AML-193 (cell line): ENCODE data around the gene GLYAT.

ENCODE experiments used
- DNase-seq, 2 experiments: peaks; one replicate each; lab custom pipeline; 2025; lab: John Stamatoyannopoulos, UW

The GLYAT gene, protein sequence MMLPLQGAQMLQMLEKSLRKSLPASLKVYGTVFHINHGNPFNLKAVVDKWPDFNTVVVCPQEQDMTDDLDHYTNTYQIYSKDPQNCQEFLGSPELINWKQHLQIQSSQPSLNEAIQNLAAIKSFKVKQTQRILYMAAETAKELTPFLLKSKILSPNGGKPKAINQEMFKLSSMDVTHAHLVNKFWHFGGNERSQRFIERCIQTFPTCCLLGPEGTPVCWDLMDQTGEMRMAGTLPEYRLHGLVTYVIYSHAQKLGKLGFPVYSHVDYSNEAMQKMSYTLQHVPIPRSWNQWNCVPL

DNA sequence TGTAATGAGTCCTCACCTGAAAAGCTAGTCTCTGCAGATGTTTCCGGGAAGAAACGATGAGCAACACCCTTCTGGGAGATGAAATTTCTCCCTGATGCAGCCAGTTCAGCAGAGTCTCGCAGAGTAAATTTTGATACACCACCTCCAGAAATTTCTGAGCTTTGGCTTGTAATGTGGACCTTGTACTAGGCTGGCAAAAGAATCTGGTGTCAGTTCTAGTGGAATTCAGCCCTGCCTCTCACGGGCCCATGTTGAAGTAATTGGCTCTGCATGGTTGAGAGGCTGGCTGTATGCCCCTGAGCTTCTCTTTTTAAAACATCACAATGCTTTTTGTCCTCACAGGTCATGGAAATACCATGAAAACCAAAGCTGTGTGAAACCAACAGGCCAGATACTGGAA lies at the start of gene GLYAT:
TSS of gene GLYAT (minus strand) at position 125 of the 400 bp plus-strand sequence. CDS start 7,447 bp downstream, outside the sequence.
- DNase-seq: no peak

DNA sequence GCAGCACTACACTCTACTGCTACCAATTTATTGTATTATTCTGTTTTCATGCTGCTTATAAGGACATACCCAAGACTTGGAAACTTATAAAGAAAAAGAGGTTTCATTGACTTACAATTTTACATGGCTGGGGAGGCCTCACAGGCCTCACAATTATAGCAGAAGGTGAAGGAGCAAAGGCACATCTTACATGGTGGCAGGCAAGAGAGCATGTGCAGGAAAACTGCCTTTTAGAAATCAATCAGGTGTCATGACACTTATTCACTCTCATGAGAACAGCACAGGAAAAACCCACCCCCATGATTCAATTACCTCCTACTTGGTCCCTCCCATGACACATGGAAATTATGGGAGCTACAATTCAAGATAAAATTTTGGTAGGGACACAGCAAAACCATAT lies 49.6 kb upstream of the GLYAT start:
- no peak for DNase-seq

DNA sequence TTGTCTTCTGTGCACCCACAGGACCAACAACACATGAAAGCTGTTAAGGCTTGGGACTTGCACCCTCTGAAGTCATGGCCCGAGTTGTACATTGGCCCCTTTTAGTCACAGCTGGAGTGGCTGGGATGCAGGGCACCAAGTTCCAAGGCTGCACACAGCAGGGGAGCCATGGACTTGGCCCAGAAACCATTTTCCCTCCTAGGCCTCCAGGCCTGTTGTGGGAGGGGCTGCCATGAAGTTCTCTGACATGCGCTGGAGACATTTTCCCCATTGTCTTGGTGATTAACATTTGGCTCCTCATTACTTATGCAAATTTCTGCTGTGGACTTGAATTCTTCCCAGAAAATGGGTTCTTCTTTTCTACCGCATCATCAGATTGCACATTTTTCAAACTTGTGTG lies 48.8 kb upstream of the GLYAT start:
- no peak for DNase-seq

DNA sequence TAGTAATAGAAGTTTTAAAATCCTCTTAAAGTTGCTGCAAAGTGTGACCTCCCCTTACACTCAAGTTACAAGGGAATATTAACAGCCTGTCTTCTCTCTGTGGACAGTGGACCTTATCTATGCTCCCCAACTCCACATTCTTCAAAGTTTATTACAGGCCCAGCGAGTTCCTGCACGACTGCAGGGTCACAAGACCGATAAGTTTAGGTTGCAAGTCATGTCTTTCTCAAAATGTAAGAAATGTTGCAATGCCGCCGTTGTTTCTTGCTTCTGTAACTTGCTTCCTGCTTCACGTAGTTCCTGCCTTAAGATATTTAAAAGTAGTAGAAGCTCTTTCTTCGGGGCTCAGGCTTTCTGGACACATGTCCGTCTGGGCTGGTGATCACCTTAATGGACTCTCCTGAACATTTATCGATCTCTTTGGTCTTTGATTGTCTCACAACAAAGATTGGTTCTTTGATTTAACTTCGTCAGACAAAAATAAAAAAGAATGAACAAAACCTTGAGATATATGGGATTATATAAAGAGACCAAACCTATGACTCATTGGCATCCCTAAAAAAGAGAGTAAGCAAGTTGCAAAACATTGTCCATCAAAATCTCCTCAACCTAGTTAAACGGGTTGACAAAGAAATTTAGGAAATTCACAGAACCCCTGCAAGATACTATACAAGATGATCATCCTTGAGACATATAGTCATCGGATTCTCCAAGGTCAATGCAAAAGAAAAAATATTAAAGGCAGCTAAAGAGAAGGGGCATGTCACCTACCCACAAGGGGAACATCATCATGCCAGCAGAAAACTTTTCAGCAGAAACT lies 45.4 kb upstream of the GLYAT start:
- DNase-seq: peak; percentile 76 to 79

DNA sequence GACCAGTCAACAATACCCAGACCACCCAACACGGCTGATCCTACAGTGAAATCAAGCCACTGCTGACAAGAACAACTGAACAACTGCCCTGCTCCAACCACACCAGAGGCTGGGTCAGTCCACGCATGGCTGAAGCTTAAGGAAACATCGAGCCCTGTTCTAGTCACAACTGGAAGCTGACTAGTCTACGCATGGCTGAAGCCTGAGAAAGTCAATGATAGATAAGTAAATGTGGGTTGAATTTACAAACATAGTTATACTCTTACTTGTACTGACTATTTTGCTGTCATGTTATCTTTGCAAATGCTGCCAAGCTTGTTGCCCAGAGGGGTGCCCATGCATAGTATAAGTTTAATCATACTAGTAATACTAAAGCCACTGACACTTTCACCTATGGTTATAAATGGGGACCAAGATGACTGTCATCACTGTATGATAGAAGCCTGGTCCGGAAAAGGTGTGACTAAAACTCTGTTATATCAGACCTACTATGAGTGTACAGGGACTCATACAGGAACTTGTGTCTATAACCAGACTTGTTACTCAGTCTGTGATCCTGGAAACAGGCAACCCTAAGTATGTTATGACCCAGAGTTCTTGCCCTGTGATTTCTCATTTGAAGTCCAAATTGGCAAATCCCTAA lies 43.4 kb upstream of the GLYAT start:
- no peak for DNase-seq

DNA sequence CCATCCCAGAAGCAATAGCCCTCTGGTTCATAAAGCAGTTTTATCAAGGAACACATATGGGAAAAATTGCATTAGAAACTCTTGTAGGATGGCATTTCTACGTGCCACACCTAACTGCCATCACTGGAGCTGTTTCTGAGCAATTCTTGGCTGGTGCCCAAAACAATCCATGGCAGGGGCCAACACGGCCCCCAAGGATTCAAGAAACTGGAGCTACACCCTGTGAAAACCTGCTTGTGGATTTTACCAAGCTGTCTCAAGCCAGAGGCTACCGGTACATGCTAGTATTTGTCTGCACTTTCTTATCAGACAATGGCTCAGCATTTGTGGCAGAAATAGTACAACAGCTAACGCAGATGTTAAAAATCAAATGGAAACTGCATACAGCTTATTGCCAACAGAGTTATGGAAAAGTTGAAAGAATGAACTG lies 42.4 kb upstream of the GLYAT start:
- DNase-seq: no peak

DNA sequence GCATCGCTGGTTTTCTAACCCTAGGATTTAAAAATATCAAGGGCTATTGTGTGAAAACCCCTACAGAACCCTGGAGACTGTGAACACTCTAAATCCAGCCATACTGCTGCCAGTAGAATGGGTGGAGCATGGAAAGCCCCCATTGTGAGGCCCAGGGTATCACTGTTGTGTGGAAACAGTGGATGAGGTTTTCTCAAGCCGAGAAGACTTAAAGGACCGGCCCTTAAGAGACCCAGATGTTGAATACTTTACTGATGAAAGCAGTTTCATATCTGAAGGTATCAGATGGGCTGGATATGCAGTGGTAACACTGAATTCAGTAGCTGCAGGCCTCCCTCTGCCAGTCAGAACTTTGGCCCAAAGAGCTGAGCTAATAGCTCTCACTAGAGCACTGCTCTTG lies 41.6 kb upstream of the GLYAT start:
- DNase-seq: no peak

DNA sequence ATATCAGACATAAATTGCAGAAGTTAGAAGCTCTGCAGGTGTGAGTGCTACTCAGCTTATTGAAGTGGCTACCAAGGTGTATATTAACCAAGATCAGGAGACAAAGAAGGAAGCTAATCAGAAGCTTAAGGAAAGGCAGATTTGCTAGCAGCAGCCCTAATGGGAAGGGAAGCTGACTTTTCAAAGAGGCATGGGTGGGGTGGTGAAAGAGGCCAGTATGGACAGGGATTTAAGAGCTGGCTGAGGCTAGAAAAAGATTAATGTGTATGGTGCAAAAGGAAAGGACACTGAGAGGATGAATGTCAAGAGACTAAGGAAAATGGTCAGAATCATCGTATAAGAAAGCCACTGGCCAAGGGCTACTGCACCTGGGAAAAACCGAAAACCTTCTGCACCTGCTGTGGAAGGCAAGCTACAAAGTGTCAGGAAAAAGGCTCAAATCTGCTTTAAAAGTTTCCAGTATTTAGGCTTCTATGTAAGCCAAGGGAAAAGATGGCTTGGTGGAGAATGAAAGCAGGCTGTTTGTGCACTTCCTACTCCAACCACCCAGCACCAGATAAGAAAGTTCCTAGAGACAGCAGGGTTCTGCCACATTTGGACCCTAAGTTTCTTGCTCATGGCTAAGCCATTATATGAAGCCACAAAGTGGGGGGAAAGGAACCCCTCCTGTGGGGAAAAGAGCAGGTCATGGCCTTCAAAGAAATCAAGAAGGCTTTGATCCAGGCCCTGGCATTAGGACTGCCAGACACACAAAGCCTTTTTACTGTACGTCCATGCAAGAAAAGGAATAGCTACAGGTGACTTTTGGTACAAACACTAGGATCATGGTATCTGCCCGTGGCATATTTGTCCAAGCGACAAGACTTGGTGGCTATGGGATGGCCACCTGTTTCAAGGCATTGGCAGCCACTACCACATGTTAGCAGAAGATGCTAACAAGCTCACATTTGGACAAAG lies 40.9 kb upstream of the GLYAT start:
- DNase-seq: no peak

DNA sequence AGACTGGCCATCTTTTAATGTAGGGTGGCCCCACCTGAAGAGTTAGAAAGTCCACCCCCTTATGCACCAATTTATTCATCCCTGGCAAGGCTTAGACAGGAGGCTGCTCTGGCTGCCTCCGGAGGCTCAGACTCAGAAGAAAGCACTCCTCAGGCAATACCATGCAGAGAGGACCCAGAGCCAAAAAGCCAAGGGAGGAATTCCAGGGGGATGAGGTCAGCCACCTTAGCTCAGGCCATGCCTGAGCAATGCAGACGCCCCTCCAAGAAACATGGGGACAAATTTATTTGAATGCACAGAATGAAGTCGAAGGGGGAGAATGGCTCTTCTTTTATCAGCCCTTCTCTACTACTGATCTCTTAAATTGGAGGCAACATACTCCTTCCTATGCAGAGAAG lies 39.7 kb upstream of the GLYAT start:
- DNase-seq: no peak

DNA sequence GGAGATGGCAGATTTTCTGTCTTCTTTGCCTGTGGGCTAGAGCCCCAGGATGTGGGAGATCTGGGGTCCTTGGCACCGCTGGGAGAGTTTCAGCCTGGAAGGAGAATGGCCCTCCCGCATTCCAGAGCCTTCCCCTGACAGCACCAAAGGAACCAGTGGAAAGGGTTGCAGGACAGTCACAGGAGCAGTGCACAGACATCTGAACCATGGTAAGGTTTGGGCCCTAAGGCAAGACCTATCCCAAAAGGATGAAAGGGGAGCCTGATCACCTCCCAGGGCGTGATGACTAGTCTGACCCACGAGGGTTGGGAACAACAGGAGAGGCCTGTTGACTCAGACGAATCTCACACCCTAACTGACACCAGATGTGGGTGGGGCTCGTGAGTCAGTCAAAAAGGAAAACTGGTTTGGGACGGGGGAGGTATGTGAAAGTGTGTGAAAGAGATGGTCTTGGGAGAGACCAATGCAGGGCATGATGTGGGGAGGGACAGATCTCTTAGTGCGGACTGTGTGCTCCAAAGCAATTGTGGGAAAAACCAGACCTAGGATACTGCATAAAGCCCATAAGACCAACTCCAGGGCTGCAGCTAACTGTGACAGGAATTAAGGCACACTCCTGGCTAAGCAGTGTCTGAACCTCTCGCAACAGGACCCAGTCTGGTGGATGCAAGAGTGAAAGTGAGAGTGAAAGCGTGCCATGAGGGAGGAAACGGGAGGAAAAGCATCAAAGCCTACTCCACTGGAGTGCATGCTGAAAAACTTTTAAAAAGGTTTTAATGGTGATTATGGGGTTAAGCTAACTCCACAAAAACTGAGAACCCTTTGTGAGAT lies 39.1 kb upstream of the GLYAT start:
- DNase-seq: no peak

DNA sequence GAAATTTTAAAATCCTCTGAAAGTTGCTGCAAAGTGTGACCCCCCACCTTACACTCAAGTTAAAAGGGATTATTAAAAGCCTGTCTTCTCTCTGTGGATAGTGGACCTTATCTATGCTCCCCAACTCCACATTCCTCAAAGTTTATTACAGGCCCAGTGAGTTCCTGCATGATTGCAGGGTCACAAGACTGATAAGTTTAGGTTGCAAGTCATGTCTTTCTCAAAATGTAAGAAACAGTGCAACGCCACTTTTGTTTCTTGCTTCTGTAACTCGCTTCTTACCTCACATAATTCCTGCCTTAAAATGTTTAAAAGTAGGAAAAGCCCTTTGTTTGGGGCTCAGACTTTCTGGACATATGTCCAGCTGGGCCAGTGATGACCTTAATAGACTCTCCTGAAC lies 38.4 kb upstream of the GLYAT start:
- no peak for DNase-seq

DNA sequence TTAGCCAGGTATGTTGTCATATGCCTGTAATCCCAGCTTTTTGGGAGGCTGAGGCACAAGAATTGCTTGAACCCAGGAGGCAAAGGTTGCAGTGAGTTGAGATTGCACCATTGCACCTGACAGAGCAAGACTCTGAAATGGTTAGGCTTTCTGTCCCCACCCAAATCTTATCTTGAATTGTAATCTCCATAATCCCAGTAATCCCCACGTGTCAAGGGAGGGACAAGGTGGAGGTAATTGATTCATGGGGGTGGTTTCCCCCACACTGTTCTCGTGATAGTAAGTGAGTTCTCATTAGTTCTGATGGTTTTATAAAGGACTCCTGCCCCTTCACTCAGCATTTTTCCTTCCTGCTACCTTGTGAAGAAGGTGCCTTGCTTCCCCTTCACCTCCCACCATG lies 37.6 kb upstream of the GLYAT start:
- DNase-seq: no peak

DNA sequence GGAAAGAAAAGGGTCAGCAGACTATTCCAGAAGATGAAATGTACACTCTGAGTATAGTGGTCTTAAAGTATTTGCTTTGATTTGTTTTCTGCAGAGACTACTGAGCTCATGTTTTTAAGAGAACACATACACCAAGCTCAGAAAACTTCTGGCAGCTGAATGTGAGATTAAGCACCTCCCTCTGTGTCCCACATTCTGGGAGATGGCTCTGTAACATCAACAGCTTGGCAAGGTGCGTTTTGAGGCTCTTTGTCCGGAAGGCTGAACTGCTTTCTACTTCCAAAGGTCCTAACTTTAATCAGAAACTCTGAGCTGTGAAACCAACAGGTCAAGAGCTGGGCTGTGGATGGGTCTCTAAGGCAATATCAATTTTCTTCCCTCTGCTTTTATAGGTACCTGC lies 36.4 kb upstream of the GLYAT start:
- no peak for DNase-seq

DNA sequence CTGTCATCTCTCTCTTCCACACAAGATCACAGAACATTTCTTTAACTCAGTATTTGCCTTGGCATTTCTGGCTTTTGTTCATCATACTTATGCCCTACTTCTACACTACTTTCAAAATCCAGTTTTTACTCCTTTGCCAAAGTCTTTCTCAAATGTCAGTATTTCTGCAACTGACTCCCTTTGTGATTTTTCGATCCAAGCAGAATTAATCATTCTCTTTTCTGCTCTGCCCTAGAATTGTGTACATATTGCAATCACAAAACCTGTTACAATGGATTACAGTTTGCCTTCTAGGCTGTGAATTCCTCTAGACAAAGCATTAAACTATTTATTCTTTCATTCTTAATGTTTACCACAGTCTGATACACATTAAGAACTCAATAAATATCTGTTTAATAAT lies 33.3 kb upstream of the GLYAT start:
- no peak for DNase-seq

DNA sequence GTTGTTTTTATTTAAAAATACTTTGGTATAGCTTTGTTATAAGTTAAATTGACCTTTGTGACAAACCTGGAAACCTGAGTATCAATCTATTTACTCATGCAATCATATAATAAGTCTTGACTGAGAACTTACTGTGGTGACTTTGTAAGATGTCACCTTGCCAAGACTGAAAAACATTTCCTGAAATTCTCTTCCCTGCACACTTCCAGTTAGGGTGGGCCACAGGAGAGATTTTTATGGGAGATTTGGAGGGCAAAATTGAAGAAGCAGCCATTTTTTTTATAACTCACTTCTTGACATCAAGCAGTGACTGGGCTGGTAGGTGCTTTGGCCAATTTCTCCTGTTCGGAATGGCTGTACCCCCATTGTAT lies 31.4 kb upstream of the GLYAT start:
- no peak for DNase-seq

DNA sequence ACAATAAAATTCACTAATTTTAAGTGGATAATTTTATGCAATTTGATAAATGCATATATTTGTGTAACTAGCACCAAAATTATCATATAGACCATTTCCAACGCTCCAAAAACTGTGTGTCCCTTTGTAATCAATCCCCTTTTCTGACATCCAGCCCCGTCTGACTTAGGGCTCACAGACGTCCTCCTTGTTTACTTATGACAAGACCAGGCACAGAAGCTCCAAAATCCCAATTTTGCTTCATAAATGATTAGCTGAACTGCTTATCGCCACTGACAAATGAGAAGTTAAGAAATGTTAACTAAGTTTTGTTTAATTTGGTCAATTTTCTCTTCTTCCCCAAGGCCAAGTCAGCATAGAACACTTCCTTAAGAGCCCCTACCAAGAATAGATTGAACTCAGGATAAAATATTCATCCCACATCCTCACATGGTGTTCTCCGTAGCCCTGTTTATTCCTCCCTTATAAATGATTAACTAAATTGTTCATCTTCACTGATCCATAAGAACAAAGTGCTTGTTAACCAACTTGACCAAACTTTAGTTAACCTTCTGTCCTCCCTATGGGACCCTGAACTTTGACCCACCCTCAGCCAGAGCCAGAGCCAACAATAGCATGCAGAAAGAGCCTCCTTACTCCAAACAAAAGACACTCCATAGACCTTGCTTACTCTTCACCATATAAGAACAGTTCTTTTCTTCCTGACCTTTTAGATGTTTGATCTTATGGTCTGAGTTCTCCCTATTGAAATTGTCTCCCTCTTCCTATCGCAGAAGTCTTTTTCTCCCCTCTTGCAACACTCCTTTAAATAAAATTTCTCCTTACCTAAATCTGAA lies 30.8 kb upstream of the GLYAT start:
- no peak for DNase-seq

DNA sequence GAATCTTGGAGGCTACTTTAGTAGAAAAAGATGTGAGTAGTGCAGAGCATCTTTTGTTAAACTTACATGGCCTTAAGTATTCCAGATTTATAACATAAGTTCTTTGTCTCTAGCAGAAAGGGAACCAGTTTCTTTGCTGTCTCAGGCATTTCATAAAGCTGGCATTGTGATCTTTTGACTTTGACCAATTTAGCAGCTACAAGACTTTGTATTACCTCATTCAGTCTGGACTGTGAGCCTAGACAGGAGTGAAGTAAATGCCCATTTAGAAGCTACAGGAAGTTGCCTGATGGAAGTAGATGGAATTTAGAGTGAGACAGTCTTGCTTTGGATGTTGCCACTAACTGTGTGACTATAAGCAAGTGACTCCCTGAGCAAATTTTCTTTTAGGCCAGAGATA lies 25.7 kb upstream of the GLYAT start:
- no peak for DNase-seq

DNA sequence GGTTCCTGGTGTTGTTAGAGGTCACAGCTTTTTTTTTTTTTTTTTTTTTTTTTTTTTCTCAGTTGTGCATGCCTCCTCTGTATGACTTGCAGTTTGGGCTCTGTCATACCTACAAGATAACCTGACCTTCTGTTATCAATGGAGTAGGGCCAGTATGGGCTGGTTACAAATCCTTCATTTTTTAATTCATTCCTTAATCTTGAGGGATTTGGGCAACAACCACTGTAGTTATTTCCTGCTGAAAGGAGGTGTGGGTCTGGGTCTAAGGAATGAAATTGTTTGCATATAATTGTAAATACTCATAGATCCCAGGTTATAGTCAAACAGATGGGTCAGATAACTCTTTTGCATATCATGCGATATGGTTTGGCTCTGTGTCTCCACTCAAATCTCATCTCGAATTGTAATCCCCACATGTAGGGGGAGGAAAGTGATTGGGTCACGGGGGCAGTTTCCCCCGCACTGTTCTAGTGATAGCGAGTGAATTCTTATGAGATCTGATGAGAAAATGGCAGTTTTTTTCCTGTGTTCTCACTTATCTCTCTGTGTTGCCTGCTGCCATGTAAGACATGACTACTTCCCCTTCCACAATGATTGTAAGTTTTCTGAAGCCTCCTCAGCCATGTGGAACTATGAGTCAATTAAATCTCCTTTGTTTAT lies 14.1 kb upstream of the GLYAT start:
- DNase-seq: peak in 1 of 2 experiments; percentile 8

DNA sequence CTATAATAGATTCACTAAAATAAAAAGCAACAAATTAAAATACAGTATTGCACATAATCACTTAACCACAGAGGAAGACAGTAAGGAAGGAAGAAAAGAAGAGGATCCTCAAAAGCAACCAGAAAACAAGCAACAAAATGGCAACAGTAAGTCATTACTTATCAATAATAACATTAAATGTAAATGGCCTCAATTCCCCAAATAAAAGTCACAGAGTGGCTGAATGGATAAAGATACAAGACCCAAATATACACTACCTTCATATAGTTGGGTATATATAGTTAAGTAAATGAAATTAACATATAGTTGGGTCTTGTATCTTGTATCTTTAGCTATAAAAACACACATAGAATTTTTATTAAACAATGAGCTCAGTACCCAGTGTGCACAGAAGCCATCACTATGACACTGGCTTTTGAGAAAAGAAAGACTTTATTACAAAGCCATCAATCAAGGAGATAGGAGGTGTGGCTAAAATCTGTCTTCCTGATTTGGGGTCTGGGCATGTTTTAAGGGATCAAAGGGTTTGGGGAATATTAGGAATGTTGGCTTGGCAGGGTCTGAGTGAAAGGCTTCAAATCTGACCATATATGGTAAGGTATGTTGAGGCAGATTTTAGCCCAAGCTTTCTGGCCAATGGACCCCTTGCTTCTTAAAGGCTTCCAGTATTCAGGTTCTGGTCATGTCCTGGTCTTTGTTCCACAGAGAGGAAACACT lies 13.4 kb upstream of the GLYAT start:
- DNase-seq: no peak
